ENCODE data around the gene MXI1. TPM values are rescaled to one million over a fixed set of nuclear protein-coding genes. Genes with fewer than 3 reads are reported as not detected.
"Not testable (repeated sequence)": the region's sequence is repeated elsewhere in the genome, so short reads cannot be mapped to it uniquely, and the experiment has no call there.

MXI1 gene
- total RNA-seq, 1 experiment from 2014 or later: 2.6 TPM

- DNase-seq (ENCODE audit: low spot score): no peak
These were observed 106.3 kb downstream of the MXI1 start for GRCh38 chr10:110313674-110314073.

DNA sequence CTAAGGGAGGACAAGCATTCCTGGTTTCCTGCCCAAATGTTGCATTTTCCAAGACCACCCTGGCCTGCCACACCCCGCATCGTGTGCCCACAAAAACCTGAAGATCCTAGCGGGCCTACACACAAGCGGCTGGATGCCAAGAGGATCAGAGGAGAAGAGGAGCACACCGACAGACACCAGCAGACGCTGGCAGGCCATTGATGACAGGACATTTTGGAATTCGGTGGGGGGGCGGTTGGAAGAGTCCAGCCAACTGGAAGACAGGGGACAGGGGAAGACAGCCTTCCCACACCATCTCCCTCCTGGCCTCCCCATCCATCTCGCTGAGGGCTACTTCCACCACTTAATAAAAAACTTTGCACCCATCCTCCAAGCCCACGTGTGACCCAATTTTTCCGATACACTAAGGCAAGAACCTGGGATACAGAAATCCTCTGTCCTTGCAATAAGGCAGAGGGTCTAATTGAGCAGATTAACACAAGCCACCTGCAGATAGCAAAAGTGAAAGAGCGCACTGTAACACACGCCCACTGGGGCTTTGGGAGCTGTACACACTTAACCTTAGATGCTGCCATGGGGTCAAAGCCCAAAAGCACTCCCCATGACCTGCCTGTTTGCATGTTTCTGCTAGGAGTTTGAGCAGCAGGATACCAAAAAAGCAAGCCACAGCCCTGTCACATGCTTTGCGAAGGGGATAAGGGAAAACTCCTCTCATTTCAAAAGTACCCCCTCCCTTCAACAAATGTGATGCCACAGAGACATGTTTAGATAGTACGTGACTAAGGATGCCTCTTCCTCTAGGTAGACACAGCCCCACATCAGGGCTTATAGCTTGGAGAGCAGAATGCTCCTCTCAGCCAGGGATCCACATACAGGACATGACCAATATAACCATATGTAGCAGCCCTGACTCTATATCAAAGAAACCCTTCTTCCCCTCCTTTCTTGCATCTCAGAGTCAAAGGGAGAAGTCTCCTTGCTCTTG is 110.8 kb downstream of the MXI1 start:
- no peak for DNase-seq (ENCODE audit: low spot score)

DNA sequence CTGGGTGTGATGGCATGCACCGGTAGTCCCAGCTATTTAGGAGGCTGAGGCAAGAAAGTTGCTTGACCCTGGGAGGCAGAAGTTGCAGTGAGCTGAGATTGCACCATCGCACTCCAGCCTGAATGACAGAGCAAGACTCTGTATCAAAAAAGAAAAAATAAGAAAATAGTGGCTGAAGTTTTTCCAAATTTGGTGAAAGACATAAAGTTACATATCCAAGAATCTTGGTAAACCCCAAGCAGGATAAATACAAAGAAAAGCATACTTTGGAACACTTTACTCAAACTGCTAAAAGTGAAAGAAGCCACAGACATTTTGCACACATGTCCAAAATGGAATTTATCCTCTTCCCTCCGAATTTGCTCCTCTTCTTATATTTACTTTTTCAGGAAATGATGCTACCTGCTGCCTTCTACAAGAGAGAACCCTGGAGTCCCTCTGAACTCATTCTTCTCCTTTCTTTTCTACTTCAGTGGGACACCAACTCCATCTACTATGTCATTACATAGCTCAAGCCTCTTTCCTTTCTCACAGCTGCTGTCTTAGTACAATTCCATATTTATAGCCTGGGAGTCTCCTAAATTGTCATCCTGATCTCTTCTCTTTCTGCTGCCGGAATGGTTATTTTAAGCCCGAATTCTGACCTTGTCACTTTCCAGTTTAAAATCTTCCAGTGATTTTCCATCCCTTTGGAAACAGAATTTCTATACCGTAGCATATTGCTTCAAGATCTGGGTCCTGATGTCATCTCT is 114.6 kb downstream of the MXI1 start:
- DNase-seq (ENCODE audit: low spot score): no peak

GRCh38 chr10:110323503-110323902 is 116.1 kb downstream of the MXI1 start:
- peak; percentile 94 for DNase-seq (ENCODE audit: low spot score)

- DNase-seq (ENCODE audit: low spot score): peak; percentile 64
These were observed 116.9 kb downstream of the MXI1 start for GRCh38 chr10:110324201-110324804.

- DNase-seq (ENCODE audit: low spot score): no peak
These were observed 117.4 kb downstream of the MXI1 start for GRCh38 chr10:110324805-110325280.

- DNase-seq (ENCODE audit: low spot score): peak; percentile 89
These were observed 119.1 kb downstream of the MXI1 start for GRCh38 chr10:110326351-110327032.

GRCh38 chr10:110327262-110327914 is 120.0 kb downstream of the MXI1 start:
- no peak for DNase-seq (ENCODE audit: low spot score)

GRCh38 chr10:110330675-110331074 is 123.3 kb downstream of the MXI1 start:
- no peak for DNase-seq (ENCODE audit: low spot score)

- DNase-seq (ENCODE audit: low spot score): not testable (repeated sequence)
These were observed 123.9 kb downstream of the MXI1 start for GRCh38 chr10:110331226-110331795.

DNA sequence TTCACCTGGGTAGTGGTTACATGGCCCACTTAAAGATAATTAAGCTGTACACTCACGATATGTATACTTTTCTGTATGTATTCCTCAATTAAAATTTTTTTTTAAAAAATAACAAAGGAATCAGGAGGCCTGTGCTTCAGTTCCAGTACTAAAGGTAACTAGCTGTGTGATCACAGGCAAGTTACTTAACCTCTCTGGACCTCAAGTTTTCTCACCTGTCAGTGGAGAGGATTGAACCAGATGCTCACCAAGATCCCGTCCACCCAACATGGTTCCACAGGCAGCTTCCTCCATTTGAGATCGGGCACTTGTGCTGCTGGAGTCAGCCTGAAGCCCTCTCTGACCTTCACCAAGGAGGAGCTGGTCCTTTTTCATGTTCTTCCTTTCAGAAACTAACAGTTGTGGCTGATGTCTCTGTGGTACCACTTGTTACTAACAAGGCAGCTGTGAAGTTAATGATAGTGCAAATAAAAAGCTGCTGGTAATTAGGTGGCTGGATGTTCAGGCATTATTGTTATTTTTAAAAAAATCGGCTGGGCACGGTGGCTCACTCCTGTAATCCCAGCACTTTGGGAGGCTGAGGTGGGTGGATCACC is 126.8 kb downstream of the MXI1 start:
- DNase-seq (ENCODE audit: low spot score): no peak

DNA sequence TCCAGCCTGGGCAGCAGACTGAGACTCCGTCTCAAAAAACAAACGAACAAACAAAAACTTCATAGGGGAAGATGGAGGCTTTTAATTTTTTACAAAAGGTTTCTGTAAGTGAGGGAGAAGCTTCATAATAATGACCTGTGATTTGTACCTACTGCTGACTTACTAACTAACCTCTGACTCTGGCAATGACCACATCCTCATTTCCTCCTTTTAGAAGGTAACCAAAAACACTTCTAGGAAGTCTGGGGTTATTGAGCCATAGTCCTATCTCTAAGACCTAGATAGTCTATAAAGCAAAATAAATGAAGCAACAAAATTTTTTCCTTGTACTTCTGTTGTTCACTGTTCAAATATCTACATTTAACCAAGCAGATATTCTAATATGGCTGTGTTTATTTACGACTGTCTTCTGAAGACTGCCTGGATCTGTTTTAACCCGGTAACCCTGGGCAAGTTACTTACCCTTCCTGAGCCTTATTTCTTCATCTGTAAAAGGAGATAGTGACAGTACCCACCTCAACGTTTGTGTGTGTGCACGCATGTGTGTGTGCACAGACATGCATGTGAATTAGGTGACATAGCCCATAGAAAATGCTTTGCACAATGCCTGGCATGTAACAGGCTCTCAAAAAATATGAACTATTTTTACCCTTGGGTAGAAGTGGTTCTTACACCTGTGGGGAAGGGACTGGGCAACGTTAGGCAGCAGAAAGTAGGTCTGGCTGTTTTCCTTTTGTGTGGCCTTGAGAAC is 128.1 kb downstream of the MXI1 start:
- no peak for DNase-seq (ENCODE audit: low spot score)

DNA sequence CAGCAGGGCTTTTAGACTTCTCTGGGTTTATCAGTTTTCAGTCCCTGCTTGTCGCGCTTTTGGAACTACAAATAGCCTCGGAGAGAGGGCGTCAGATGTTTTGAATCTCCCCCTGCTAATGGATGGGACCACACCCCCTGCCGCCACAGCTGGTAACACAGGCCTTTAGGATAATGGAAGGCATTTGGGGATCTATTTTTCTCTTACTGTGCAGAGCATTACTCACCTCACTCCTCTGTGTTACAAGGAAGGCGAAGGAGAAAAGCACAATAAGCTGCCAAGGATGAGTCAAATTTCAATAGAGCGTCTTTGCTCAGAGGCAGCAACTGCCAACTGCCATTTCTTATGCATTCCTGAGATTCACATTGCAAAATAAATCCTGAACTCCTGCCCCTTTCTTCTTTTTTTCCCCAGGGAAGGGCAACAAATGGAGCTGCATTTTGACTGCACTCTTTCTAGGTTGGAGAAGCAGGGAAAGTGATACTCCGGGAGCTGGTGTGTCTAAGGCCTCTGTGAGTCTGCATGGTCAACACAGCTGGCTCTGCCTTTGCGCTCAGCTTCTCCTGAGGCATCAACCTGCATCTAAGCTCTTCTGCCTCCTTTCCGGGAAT is 128.8 kb downstream of the MXI1 start:
- DNase-seq (ENCODE audit: low spot score): peak; percentile 93

Other genes starting within 250 kb of the MXI1 start
- gene ADD3, start 199.6 kb upstream of the MXI1 start, total RNA-seq (2014; rRNA removed; shearing (Covaris generic)): 44.9 and 63.3 TPM in 2 replicates
- 10.4 and 14.3 TPM in 2 replicates for gene SMNDC1, start 97.3 kb downstream of the MXI1 start, total RNA-seq (2014; rRNA removed; shearing (Covaris generic))

All from A172 (cell line).